ENCODE results near the gene CAPN14. TPM values are rescaled to one million over a fixed set of nuclear protein-coding genes. Genes with fewer than 3 reads are reported as not detected.

Gene CAPN14
- total and polyA plus RNA-seq, 2 of the 4 experiments (the other 2 are of a cell fraction): under 0.01 to 0.09 TPM

DNA sequence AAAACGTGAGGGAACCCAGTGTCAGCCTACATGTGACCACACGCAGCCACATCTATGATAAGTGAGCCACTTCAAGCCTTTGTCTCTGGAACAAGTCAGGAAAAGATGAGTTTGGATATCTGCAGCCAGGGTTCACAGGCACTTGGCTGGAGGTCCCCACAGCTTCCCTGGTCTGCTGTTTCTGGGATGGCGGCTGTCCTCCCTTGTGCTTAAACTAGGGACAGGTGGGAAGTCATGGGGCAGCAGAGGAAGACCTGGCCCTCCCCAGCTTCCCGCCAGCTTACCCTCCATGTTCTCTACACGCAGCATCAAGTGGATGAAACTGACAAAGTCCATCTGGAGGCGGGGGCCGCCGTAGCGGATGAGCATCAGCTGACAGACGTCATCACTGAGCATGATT lies 40.6 kb downstream of the CAPN14 start:
- no peak overlapping the region for H3K18ac ChIP-seq (ENCODE audit: low read depth, low read length)
- H2AFZ ChIP-seq (replicated peaks; ENCODE audit: low read length, poor library complexity): no peak overlapping the region
- ChIA-PET CTCF (no interaction called here), POLR2A (ENCODE audit: unreplicated experiment) (no interaction called here)
- DNase-seq (no peak), ATAC-seq (ENCODE audit: low read depth) (no peak)
- H3K4me2 ChIP-seq (ENCODE audit: low read depth, low read length): no peak overlapping the region
- no peak overlapping the region for H3K4ac ChIP-seq (ENCODE audit: low read depth, low read length)
- H3K14ac ChIP-seq (replicated peaks; ENCODE audit: low read depth, low read length): no peak overlapping the region
- peaks cover 7% of the 10 kb centered on the region for H3K27me3 ChIP-seq (ENCODE audit: control insufficient read depth, insufficient read depth, low read length)
- H3K4me1 ChIP-seq (ENCODE audit: control insufficient read depth, insufficient read depth, low read length): no peaks in the 10 kb centered on the region
- no peaks in the 10 kb centered on the region for H3K79me1 ChIP-seq (ENCODE audit: low read depth in 1 of 2, low read length in 2 of 2)
- no peak overlapping the region for H3K9ac ChIP-seq (ENCODE audit: low read depth, low read length)
- H2AK5ac ChIP-seq (ENCODE audit: low read depth, low read length): no peak overlapping the region
- no peak overlapping the region for H3K4me3 ChIP-seq (ENCODE audit: insufficient read depth, low read depth, low read length)
- H2BK20ac ChIP-seq (ENCODE audit: low read depth, low read length): no peak overlapping the region
- no peak overlapping the region for H4K5ac ChIP-seq (ENCODE audit: low read depth, low read length)
- no peak overlapping the region for H3K27ac ChIP-seq (ENCODE audit: insufficient read depth, low read length)
- no peak overlapping the region for H2BK120ac ChIP-seq (ENCODE audit: low read depth, low read length)
- H3K9me3 ChIP-seq (ENCODE audit: control insufficient read depth, insufficient read depth, low read length): no peaks in the 10 kb centered on the region
- dilution Hi-C loops (cut with HindIII; ENCODE audit: low sequenced_read_pairs, unreplicated experiment) (no loop called here), in situ Hi-C loops (cut with MboI; ENCODE audit: low sequenced_read_pairs) (loop anchor here (10.0 kb wide), 1 partner anchor 462 kb away; no protein-coding TSS in a partner anchor), intact Hi-C loops (cut with micrococcal nuclease) (loop anchor here (10.0 kb wide), 1 partner anchor 1012 kb away; no protein-coding TSS in a partner anchor)
- no peaks in the 10 kb centered on the region for H3K9me1 ChIP-seq (ENCODE audit: insufficient read depth, low read length)
- TF ChIP-seq MAFK (IDR thresholded peaks at IDR 0.05; ENCODE audit: low read depth, low read length) (no peak), POLR2A (IDR thresholded peaks at IDR 0.05; ENCODE audit: low read depth, low read length) (no peak), SMC3 (IDR thresholded peaks at IDR 0.05; ENCODE audit: low read depth, low read length) (no peak), FOS (IDR thresholded peaks at IDR 0.05; ENCODE audit: low read depth, low read length) (no peak), MXI1 (IDR thresholded peaks at IDR 0.05; ENCODE audit: borderline replicate concordance, low read depth, low read length) (no peak), MAZ (IDR thresholded peaks at IDR 0.05; ENCODE audit: borderline replicate concordance, low read depth, low read length) (no peak)
- TF ChIP-seq, protein P1, sequence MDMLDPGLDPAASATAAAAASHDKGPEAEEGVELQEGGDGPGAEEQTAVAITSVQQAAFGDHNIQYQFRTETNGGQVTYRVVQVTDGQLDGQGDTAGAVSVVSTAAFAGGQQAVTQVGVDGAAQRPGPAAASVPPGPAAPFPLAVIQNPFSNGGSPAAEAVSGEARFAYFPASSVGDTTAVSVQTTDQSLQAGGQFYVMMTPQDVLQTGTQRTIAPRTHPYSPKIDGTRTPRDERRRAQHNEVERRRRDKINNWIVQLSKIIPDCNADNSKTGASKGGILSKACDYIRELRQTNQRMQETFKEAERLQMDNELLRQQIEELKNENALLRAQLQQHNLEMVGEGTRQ (IDR thresholded peaks at IDR 0.05; ENCODE audit: low read depth, low read length): no peak
- WGBS, 2 experiments (ENCODE audit: extremely low coverage in 2 of 2, insufficient read length in 1 of 2): 80% methylated on average over 1 of the region's 10 CpGs; no CpG with 5 or more reads in 1 of the 2 experiments
- no peak overlapping the region for H2BK5ac ChIP-seq (ENCODE audit: low read depth, low read length, poor library complexity, severe bottlenecking)
- no peak overlapping the region for H3K56ac ChIP-seq (ENCODE audit: extremely low read depth, insufficient read depth, low read length)
- no peaks in the 10 kb centered on the region for H4K20me1 ChIP-seq (ENCODE audit: insufficient read depth, low read length)
- H2AK9ac ChIP-seq (replicated peaks; ENCODE audit: low read depth, low read length, poor library complexity): no peak overlapping the region
- H2BK15ac ChIP-seq (ENCODE audit: low read depth, low read length): no peak overlapping the region
- no peak overlapping the region for H3K23ac ChIP-seq (ENCODE audit: low read depth, low read length)
- no peaks in the 10 kb centered on the region for H3K36me3 ChIP-seq (ENCODE audit: control insufficient read depth, insufficient read depth, low read length)
- no peak overlapping the region for H4K91ac ChIP-seq (ENCODE audit: insufficient read depth, low read depth, low read length)
- H4K8ac ChIP-seq (ENCODE audit: low read depth in 2 of 2, low read length in 2 of 2): no peak overlapping the region
- BruUV-seq (replicated peaks): no TSS peak
